Endothelial cell of hepatic sinusoid (primary cell): ENCODE measurements around the gene IGF2R.
"Not testable (repeated sequence)": the region's sequence is repeated elsewhere in the genome, so short reads cannot be mapped to it uniquely, and the experiment has no call there.

Source experiments
- in situ Hi-C: cut with HindIII; loops from 2 replicates; pipeline ENCODE4 v1.10.0; 2017; ENCODE audit warnings: low sequenced_read_pairs

The IGF2R gene, protein sequence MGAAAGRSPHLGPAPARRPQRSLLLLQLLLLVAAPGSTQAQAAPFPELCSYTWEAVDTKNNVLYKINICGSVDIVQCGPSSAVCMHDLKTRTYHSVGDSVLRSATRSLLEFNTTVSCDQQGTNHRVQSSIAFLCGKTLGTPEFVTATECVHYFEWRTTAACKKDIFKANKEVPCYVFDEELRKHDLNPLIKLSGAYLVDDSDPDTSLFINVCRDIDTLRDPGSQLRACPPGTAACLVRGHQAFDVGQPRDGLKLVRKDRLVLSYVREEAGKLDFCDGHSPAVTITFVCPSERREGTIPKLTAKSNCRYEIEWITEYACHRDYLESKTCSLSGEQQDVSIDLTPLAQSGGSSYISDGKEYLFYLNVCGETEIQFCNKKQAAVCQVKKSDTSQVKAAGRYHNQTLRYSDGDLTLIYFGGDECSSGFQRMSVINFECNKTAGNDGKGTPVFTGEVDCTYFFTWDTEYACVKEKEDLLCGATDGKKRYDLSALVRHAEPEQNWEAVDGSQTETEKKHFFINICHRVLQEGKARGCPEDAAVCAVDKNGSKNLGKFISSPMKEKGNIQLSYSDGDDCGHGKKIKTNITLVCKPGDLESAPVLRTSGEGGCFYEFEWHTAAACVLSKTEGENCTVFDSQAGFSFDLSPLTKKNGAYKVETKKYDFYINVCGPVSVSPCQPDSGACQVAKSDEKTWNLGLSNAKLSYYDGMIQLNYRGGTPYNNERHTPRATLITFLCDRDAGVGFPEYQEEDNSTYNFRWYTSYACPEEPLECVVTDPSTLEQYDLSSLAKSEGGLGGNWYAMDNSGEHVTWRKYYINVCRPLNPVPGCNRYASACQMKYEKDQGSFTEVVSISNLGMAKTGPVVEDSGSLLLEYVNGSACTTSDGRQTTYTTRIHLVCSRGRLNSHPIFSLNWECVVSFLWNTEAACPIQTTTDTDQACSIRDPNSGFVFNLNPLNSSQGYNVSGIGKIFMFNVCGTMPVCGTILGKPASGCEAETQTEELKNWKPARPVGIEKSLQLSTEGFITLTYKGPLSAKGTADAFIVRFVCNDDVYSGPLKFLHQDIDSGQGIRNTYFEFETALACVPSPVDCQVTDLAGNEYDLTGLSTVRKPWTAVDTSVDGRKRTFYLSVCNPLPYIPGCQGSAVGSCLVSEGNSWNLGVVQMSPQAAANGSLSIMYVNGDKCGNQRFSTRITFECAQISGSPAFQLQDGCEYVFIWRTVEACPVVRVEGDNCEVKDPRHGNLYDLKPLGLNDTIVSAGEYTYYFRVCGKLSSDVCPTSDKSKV (N-terminal part only)

DNA sequence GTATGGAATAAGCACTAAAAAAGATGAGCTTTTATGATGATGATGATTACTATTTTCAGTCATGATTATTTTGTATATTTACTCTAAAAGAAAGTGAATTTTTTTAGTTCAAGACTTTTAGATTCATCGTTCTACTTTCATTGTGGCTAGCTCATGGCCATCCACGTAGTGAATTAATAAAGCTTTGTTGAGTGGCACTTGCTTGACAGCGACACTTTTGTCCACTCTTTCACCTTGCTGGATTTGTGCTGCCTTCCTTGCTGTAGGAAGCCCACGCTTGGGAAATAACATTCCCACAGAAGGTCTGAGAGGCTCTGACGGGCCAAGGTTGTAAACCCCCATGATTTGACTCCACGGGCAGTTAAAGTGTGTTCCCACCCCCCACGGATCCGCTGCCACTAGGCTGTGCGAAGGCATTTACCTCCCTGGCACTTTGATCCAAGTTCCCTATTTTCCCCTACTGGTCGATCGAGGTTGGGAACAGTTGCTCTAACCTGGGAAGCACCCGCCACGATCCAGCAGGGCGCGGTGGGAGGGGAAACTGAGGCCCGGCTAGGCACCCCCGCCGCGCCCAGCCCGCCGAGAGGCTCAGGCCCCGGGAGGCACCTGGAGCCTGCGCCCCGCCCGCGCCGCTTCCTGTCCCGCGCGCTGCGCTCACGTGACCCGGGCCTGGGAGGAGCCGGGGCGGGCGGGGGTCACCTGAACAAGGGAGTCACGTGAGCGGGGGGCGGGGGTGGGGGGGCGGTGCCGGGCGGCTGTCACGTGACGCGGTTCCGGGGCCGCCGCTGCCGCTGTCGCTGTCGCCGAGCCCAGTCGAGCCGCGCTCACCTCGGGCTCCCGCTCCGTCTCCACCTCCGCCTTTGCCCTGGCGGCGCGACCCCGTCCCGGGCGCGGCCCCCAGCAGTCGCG is at the start of gene IGF2R:
TSS of gene IGF2R (plus strand) at position 788 of the 909 bp plus-strand sequence. CDS start 165 bp downstream, outside the sequence.
- in situ Hi-C loops = no loop called here

DNA sequence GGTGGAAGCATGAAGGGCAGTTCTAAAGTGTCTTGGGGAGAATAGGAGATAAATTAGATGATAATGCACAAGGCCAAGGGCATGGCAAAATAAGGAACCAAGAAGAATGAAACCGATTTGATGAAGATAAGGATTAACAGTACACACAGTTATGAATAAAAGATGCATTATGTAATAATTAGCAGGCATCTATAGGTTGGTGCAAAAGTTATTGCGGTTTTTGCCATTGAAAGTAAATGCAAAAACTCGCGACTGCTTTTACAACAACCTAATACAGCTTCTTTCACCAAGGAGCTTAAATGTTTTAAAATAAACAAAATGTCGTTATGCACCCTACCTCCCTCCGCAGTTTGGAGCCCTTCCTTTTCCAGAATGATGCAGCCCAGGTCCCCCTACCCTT is 49.1 kb upstream of the IGF2R start:
- in situ Hi-C loops = no loop called here

DNA sequence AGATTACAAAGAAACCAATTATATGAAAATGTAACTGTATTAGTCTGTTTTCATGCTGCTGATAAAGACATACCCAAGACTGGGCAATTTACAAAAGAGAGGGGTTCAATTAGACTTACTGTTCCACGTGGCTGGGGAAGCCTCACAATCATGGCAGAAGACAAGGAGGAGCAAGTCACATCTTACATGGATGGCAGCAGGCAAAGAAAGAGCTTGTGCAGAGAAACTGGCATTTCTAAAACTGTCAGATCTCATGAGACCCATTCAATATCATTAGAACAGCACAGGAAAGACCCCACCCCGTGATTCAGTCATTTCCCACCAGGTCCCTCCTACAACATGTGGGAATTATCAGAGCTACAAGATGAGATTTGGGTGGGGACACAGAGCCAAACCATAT is 44.7 kb upstream of the IGF2R start:
- in situ Hi-C loops = not testable (repeated sequence)

DNA sequence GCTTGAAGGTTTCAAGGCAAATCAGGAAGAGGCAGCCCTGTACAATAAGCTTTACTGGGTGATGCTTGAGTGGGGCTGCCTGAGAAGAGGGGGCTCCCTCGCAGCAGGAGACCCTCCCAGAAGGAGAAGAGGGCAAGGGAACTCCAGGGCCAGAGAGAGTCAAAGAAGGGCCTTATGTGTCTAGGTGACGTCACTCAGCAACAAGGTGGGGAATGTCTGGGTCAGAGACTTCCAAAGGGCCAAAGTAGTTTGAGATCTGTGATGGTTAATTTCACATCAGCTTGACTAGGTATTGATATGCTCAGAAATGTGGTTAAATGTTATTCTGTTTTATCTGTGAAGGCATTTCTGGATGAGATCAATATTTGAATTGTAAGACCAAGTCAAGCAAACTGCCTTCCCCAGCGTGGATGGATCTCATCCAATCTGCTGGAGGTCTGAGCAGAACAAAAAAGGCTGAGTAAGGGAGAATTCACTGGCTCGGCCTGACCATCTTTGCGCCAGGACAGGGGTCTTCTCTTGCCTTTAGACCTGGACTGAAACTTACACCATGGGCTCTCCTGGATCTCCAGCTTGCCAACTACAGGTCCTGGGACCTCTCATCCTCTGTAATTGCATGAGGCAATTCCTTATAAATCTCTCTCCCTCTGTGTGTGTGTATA is 42.2 kb upstream of the IGF2R start:
- in situ Hi-C loops = no loop called here

DNA sequence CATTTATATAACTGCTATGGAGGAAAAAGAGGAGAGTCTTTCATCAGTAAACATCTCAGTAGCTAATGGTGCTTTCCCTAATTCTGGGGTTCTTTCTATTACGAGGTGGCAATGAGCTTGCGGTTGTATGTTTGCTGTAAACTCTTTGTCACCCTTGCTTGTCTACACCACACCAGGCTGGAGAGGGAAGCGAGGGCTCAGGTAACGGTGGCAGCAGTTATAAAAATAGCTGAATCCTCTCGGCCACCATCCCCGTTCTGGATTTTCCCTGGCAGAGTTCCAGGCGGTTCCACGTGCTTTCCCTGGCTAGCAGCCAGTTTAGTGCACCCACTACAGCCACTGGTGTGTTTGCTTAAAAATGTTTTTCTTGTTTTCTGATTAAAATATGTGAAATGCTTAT is 39.1 kb upstream of the IGF2R start:
- in situ Hi-C loops = no loop called here

DNA sequence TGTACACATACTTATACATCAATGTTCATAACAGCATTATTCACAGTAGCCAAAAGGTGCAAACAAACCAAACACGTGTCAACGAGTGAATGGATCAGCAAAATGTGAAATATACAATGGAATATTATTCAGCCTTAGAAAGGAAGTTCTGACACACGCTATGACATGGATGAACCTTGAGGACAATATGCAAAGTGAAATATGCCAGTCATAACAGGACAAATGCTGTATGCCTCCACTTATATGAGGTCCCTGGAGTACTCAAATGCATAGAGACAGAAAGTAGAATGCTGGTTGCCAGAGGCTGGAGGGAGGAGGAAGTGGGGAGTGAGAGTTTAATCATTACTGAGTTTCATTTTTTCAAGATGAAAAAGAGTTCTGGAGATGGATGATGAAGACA is 37.8 kb upstream of the IGF2R start:
- in situ Hi-C loops = no loop called here

DNA sequence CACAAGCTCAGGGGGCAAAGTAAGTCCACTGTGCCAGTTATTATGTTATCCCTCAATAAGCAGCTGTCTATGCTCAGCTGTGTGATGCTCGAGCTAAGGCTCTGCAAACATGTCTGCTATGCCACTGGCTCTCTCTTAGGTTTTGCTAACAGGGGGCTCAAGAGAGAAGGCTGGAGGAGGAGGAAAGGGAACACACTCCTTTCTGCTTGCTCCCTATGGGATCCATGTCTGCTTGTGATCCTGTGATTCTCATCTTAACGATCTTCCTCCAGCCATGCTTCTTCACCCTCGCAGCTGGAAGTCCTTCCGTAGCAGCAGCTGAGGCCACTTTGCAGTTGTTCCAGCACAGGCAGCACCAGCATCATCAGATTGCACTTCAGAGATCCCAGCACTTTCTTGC is 37.0 kb upstream of the IGF2R start:
- in situ Hi-C loops = no loop called here

DNA sequence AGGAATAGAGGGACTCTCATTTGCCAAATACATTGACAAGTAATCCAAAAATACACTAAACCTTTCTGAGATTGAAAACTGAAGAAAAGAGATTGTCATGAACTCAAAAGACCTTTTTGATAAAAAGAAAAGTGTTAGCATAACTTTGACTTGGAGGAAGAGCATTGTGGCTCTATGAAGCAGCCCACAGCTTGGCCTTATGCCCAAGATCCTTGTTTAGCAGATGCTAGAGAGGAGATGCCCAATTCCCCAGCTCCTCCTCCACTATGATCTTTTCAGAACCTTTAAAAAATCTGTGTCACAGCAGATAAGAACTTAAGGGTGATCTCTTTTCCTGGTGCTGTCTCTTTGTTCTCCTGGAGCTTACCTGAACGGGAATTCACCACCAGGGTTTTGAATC is 35.8 kb upstream of the IGF2R start:
- in situ Hi-C loops = no loop called here

DNA sequence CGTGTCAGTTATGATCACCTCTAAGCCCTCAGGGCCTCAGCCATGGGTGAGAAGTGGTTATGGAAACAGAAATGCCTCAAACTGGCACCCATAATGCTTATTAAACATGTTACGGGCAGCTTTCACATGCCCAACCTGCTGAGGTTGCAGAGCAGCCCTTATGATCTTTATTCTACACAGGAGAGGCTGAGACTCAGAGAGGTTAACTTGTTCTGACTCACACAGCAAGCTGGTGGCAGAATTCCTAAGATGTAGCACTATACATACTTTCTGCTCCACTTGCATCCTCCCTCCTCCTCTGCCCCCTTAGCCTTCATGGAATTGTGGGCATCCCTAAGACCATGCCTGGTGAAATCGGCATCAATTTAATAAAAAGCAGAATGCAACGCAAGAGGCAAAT is 34.7 kb upstream of the IGF2R start:
- in situ Hi-C loops = no loop called here

DNA sequence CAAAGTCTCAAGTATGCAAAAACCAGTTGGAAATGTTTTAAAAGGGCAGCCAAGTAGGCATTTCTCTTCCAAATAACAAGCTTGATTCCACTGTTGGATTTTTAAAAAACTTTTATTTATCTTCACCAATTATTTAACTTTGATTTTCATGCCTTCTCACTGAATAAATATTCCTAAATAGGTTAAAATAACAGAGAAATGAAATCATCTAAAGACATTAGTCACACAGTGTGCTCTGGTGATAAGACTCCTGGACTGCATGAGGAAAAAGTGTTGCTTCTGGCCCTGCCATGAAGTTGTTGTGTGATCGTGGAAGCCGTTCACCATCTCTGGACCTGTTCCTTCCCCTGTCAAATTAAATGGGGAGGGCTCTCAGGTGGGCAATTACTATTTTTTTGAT is 33.8 kb upstream of the IGF2R start:
- in situ Hi-C loops = no loop called here

DNA sequence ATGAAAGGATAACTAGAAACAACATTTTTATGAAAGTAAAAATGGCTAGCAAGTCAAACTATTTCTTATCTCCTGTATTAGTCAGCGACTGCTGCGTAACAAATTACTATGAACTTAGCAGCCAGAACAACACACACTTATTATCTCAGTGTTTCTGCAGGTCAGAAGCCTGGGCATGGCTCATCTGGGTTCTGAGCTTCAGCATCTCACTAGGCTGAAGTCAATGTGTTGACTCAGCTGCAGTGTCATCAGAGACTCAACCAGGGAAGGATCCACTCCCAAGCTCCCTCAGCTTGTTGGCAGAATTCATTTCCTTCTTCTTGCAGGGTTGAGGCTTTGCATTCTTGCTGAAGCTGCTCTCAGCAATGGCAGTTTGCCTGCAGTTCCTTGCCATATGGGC is 33.2 kb upstream of the IGF2R start:
- in situ Hi-C loops = no loop called here

DNA sequence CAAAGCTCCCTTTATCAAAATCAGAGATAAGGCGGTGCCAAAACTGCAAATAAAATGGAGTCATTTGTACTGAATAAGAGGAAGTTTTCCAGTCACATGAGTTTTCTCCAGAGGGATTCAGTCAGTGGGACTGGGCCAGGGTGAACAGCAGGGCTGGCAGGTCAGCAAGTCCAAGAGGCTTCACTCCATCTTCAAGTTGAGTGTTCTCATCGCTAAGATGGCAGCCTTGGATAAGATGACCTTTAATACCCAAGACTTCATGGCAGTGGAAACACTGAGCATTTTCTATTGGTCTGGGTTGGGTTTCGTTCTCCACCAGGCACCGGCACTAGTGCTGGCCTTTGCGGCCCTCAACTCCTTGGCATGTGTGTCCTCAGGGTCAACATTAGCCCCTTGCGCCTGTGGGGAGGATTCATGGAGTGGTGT is 29.3 kb upstream of the IGF2R start:
- in situ Hi-C loops = no loop called here

DNA sequence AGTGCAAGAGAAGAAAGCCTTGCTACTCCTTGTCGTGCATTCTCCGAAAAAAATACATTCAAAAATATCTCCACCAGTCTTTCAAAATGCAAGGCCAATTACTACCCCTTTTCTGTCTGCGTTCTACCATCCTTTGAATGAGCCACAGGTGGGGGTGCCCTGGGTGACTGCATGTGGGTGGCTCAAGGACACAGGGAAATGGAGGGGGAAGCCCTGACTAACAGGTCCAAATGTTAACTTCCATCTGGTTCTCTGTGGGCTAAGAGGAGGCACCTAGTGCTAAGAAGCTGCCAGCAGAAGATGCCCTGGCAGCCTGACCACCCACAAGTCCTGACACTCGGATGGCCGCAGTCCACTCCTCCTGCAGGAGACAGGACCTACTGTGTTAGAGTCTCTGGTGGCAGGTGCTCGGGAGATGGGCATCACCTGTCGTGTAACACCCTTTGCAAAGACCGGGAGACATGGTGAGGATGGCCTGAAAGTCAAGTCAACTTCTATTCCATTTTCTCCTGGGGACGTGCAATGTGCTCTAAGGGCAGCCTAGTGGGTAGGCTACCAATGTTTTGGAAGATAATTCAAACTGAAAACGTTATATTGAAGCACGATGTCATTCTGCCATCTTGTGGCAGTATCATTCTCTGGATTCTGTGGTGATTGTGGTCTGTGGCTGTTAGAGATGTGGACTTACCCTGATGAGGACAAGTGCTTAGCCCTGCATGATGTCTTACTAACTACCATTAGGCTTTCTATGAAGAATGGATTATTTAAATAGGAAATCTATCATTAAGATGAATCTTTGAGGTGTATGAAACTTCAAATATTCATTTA is 27.4 kb upstream of the IGF2R start:
- in situ Hi-C loops = no loop called here

DNA sequence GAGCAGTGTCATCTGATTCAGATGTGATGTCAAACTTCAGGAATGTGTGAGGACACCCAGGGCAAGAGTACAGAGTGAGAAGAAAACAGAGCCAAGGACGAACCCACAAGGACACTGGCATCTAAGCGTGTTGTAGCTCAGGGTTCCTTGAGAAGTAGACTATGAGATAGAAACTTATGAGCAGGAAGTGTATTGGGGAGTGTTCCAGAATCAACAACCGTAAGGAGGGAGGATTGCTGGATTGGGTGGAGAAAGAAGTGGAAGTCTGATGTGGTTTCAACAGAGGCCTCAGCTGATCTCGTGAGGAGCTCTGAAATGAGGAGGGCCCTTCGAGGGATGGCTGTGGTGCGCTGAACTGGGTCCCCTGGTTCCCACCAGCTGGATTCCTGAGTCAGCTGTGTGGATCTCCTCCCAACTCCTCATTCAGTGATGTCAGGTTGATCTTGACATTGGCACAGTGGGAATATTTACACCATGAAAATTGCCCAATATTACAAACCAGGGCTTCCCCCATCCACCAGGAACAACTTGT is 25.7 kb upstream of the IGF2R start:
- in situ Hi-C loops = no loop called here

DNA sequence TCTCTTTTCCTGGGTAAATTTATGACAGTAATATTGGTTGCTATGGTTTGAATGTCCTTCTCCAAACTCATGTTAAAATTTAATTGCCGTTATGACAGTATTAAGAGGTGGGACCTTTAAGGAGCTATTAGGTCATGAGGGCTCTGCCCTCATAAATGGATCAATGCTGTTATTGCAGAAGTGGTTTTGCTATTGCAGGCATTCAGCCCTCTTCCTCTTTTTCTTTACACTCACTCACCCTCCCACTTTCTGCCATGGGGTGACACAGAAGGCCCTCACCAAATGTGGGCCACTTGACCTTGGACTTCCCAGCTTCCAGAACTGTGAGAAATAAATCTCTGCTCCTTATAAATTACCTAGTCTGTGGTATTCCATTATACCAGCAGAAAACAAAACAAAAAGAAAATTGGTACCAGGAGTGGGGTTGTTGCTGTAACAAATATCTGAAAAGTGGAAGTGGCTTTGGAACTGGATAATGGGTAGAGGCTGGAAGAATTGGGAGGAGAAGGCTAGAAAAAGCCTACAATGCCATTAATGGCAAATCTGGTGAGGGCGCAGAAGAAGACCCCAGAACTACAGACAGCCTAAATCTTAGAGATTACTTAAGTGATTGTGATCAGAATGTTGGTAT is 24.8 kb upstream of the IGF2R start:
- in situ Hi-C loops = no loop called here

DNA sequence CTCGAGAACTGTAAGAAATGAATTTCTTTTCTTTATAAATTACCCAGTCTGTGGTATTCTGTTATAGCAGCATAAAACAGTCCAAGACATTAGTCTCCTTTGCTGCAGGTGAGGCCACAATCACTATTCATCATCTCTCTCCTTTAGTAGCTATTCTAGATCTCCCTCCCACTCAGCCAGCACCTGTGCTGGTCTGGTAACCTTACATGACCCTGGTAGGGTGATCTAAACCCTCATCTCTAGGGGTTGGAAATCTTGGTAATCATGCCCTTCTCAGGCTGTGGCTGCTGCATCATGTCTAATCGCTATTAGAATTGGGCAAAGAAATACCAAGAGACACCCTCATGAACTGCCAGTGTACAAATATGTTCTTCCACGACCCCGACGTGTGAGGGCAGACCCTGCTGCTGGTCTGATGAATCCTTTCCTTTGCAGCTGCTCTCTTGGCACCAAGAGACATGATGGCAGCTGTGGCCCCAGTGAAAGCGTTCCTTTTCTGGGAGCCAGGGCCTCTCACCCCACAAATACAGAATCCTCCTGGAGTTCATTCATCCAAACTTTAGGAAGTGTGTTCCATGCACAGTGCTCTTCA is 23.0 kb upstream of the IGF2R start:
- in situ Hi-C loops = no loop called here

DNA sequence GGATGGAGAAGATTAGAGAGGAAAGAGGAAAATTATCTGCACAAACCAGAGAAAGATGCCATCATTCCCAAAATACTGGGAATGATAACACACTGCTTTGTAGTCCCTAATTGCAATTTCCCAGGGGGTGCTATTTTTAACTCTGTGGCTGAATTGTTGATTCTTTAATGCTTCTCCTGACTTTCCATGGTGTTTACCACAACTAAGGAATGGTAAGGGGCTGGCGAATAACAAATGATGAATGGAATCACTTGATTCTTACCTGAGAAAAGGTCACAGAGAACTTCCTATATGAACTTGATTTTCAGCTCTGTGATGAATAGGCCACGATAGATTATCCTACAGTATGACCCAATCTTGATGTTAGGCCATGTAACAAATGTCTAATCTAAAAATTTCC is 22.0 kb upstream of the IGF2R start:
- in situ Hi-C loops = no loop called here

DNA sequence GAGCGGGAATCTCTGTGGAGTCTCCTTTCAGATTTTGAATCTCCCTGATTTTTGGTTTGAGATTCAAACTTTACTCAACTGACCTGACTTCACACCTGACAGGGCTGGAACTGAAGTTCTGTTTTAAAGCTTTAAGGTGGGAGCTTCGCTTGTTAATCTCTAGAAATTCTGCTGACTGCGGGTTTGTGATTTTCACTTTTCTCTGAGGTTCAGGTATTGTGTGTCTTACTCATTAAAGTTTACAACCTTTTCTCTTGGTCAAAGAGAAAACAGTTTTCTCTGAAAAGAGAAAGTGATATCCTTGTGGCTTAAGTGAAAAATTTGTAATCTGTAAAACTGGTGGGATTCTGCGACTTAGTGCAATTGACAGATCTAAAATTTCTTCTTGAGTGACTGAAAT is 20.7 kb upstream of the IGF2R start:
- in situ Hi-C loops = no loop called here
